Peyer's patch (tissue), 4 donors: ENCODE data around the gene TMEM132D. TPM values are rescaled to one million over a fixed set of nuclear protein-coding genes. Genes with fewer than 3 reads are reported as not detected.
A peak's percentile ranks its signal among the peaks of the same experiment; 100 is the strongest.

Source experiments
- DNase-seq, 3 donors: peaks; one replicate each; pipeline ENCODE4 v3.0.0-alpha.2; 2017 to 2019
- H3K27ac ChIP-seq, 4 donors: fragments of 200-600 bp; sonication (generic); one replicate each; pipeline ENCODE4 v1.5.1; 2016 to 2019
- H3K27me3 ChIP-seq, 2 donors: fragments of 200-600 bp; sonication (generic); one replicate each; pipeline ENCODE4 v1.5.1; 2019
- H3K36me3 ChIP-seq, 3 donors: fragments of 200-600 bp; sonication (generic); one replicate each; pipeline ENCODE4 v1.5.1; 2016 to 2019
- H3K4me1 ChIP-seq, 4 donors: fragments of 200-600 bp; sonication (generic); one replicate each; pipeline ENCODE4 v1.5.1; 2016 to 2019
- H3K4me3 ChIP-seq, 4 donors: fragments of 200-600 bp; sonication (generic); 1 replicate in 3 of 4; 2 replicates in 1 of 4; pipeline ENCODE4 v1.5.1; 2016 to 2019; ENCODE audit warnings: mild to moderate bottlenecking in 1 of 4
- H3K9me3 ChIP-seq, 4 donors: fragments of 200-600 bp; sonication (generic); one replicate each; pipeline ENCODE4 v1.5.1; 2016 to 2019; ENCODE audit warnings: mild to moderate bottlenecking in 1 of 4
- CTCF ChIP-seq, 6 experiments: fragments of 450-650 bp in 4 of 6; fragments of 200-600 bp in 2 of 6; sonication (generic) in 1 of 6; IDR thresholded peaks; one replicate each; pipeline ENCODE4 v1.5.1; 2017 to 2019; ENCODE audit warnings: antibody characterized with exemption in 6 of 6, mild to moderate bottlenecking in 3 of 6, moderate library complexity in 1 of 6
- POLR2A ChIP-seq, 2 donors: fragments of 450-650 bp; IDR thresholded peaks; one replicate each; pipeline ENCODE4 v1.5.1; 2017; ENCODE audit warnings: antibody characterized with exemption in 2 of 2, mild to moderate bottlenecking in 2 of 2, moderate library complexity in 2 of 2
- total RNA-seq, 4 donors: library from RNA; depleted of rRNA; stranded (reverse); fragments of >200 nt; gene quantifications; one replicate each; pipeline ENCODE4 v1.1.0, GENCODE V29; 2016

The TMEM132D gene
- total RNA-seq, 4 donors from 2014 or later = 0.27 to 1.7 (median 0.41) TPM

- Histone ChIP-seq H3K36me3 (no peaks in the 10 kb centered on the region), H3K4me1 (peaks cover 0 to 4% (median 0%) of the 10 kb centered on the region in 4 donors), H3K27me3 (no peaks in the 10 kb centered on the region), H3K9me3 (no peaks in the 10 kb centered on the region), H3K4me3 (no peak overlapping the region), H3K27ac (peak overlapping the region in 1 of 4 donors; percentile 35)
- DNase-seq = no peak
- TF ChIP-seq POLR2A (IDR thresholded peaks at IDR 0.05) = no peak
- TF ChIP-seq CTCF (IDR thresholded peaks at IDR 0.05) = no peak
Measured at GRCh38 chr12:129385637-129385990, 518.2 kb downstream of the TMEM132D start.

- no peak for DNase-seq
- H3K9me3 ChIP-seq = no peaks in the 10 kb centered on the region
- H3K4me1 ChIP-seq = peaks cover 0 to 4% (median 0%) of the 10 kb centered on the region in 4 donors
- no peaks in the 10 kb centered on the region for H3K36me3 ChIP-seq
- TF ChIP-seq POLR2A (IDR thresholded peaks at IDR 0.05) (no peak), CTCF (IDR thresholded peaks at IDR 0.05) (no peak)
- no peak overlapping the region for H3K27ac ChIP-seq
- no peak overlapping the region for H3K4me3 ChIP-seq
- no peaks in the 10 kb centered on the region for H3K27me3 ChIP-seq
Measured at GRCh38 chr12:129383956-129384355, 519.9 kb downstream of the TMEM132D start.

DNA sequence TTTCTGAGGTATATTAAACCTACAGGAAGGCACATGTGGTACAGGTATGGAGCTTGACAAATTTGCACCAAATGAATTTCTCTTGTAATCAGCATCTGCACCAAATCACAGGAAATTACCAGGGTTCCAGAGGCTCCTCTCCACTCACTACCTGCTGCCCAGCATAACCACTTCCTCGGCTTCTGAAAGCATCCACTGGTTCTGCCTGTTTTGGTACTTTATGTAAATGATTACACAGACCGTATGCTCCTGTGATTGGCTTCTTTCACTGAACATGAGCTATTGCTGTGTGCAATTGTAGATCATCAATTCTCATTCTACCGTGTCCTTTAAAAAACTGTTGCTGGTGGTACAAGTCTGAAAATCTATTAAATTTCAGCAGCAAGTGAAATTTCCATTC, 522.1 kb downstream of the TMEM132D start:
- Histone ChIP-seq H3K27ac (no peak overlapping the region), H3K36me3 (no peaks in the 10 kb centered on the region), H3K4me3 (no peak overlapping the region), H3K27me3 (no peaks in the 10 kb centered on the region), H3K9me3 (no peaks in the 10 kb centered on the region), H3K4me1 (peaks cover 0 to 4% (median 2%) of the 10 kb centered on the region in 4 donors)
- no peak for TF ChIP-seq POLR2A (IDR thresholded peaks at IDR 0.05)
- no peak for TF ChIP-seq CTCF (IDR thresholded peaks at IDR 0.05)
- no peak for DNase-seq

DNA sequence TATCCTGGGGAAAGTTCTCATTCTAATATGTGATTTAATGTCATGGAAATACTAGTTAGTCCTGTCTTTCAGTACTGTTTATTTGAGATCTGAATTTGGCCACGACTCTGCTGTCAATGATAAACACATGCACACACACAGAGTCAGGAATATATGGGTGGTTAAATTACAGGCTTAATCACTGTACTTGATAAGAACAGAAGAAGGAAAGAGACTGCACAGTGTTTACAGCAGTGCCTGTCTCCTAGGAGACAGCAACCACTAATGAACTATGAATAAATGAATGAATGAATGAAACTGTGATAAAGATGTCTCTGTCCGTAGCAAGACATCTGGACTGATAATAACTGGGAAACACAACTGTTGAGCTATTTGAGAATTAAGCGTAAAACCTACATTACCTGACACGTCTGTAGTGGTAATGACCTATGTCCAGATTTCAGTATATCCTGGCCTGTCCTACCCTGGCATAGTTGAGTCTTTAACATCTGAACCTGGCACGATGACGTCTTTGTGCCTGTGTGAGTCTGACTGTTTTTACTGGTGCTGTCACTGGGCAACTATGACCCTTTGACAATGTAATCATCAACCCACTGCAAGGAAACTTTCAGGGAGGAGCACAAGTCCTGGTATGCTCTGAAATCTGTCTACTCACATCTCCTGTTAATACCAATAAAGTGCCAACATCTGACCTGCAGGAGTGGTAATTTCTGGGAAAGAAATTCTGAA, 524.6 kb downstream of the TMEM132D start:
- TF ChIP-seq CTCF (IDR thresholded peaks at IDR 0.05) (peak in 1 of 6 experiments; percentile 11), POLR2A (IDR thresholded peaks at IDR 0.05) (peak in 1 of 2 donors; percentile 30)
- Histone ChIP-seq H3K4me3 (peak overlapping the region in 1 of 4 donors; percentile 16), H3K9me3 (no peaks in the 10 kb centered on the region), H3K27me3 (no peaks in the 10 kb centered on the region), H3K4me1 (peaks cover 0 to 4% (median 0%) of the 10 kb centered on the region in 4 donors), H3K27ac (peak overlapping the region in 2 of 4 donors; percentile 67 to 78), H3K36me3 (no peaks in the 10 kb centered on the region)
- DNase-seq = peak in 1 of 3 donors; percentile 75

GRCh38 chr12:129378496-129378895, 525.3 kb downstream of the TMEM132D start:
- H3K27me3 ChIP-seq = no peaks in the 10 kb centered on the region
- TF ChIP-seq CTCF (IDR thresholded peaks at IDR 0.05) (no peak), POLR2A (IDR thresholded peaks at IDR 0.05) (no peak)
- peaks cover 0 to 7% (median 0%) of the 10 kb centered on the region in 4 donors for H3K4me1 ChIP-seq
- no peaks in the 10 kb centered on the region for H3K36me3 ChIP-seq
- peak overlapping the region in 1 of 4 donors; percentile 78 for H3K27ac ChIP-seq
- no peak for DNase-seq
- no peak overlapping the region for H3K4me3 ChIP-seq
- H3K9me3 ChIP-seq = no peaks in the 10 kb centered on the region
